ENCODE measurements around the gene CLNS1A.

CLNS1A gene

DNA sequence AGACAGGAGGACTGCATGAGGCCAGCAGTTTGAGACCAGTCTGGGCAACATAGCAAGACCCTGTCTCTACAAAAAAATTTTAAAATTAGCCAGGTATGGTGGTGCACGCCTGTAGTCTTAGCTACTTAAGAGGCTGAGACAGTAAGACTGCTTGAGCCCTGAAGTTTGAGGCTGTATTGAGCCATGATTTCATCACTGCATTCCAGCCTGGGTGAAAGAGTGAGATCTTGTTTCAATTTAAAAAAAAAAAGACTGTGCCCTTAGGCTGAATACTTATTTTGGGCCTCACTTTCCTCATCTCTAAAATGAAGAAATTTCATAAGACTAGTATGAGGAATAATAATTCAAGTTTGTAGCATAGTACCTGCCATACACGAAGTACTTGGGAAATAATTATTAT is 41.0 kb downstream of the CLNS1A start:
- Histone ChIP-seq H3K27ac (ENCODE audit: low read length) (no peak overlapping the region), H3F3A (ENCODE audit: insufficient read depth, low read length) (no peaks in the 10 kb centered on the region), H3K4me1 (ENCODE audit: low read length) (no peaks in the 10 kb centered on the region), H3K36me3 (replicated peaks; ENCODE audit: insufficient read depth, low read length) (no peaks in the 10 kb centered on the region), H3K9me2 (replicated peaks; ENCODE audit: insufficient read depth, low read length) (no peaks in the 10 kb centered on the region), H2AFZ (ENCODE audit: low read length) (no peak overlapping the region), H3K4me3 (ENCODE audit: low read length) (no peak overlapping the region), H3K27me3 (replicated peaks; ENCODE audit: insufficient read depth, low read length) (no peaks in the 10 kb centered on the region), H3K4me2 (ENCODE audit: low read depth, low read length) (no peak overlapping the region), H4K20me1 (ENCODE audit: insufficient read depth, low read length) (no peaks in the 10 kb centered on the region), H3K9ac (ENCODE audit: low read length) (no peak overlapping the region), H3K79me2 (ENCODE audit: low read length) (no peaks in the 10 kb centered on the region), H3K9me3 (replicated peaks; ENCODE audit: insufficient read depth, low read length) (no peaks in the 10 kb centered on the region)
- TF ChIP-seq EZH2 (optimal IDR thresholded peaks at IDR 0.05; ENCODE audit: low read depth, low read length), result no peak
- TF ChIP-seq, protein P1, sequence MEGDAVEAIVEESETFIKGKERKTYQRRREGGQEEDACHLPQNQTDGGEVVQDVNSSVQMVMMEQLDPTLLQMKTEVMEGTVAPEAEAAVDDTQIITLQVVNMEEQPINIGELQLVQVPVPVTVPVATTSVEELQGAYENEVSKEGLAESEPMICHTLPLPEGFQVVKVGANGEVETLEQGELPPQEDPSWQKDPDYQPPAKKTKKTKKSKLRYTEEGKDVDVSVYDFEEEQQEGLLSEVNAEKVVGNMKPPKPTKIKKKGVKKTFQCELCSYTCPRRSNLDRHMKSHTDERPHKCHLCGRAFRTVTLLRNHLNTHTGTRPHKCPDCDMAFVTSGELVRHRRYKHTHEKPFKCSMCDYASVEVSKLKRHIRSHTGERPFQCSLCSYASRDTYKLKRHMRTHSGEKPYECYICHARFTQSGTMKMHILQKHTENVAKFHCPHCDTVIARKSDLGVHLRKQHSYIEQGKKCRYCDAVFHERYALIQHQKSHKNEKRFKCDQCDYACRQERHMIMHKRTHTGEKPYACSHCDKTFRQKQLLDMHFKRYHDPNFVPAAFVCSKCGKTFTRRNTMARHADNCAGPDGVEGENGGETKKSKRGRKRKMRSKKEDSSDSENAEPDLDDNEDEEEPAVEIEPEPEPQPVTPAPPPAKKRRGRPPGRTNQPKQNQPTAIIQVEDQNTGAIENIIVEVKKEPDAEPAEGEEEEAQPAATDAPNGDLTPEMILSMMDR (IDR thresholded peaks at IDR 0.05; ENCODE audit: low read length), result no peak
- TF ChIP-seq EZH2phosphoT487 (IDR thresholded peaks at IDR 0.05; ENCODE audit: low read length), result no peak
- no peak for DNase-seq

DNA sequence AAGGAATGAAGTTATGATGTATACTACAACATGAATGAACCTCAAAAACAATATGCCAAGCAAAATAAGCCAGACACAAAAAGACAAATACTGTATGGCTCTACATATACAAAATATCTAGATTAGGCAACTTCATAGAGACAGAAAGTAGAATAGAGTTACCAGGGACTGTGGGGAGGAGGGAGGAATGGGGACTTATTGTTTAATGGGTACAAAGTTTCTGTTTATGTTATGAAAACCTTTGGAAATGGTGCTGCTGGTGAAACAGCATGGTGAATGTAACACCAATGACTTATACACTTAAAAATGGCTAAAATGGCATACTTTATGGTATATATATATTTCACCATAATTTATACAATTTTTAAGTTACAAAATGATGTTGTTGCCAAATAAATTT is 43.7 kb downstream of the CLNS1A start:
- Histone ChIP-seq H3K4me3 (ENCODE audit: low read length) (no peak overlapping the region), H3K4me2 (ENCODE audit: low read depth, low read length) (no peak overlapping the region), H3F3A (ENCODE audit: insufficient read depth, low read length) (peaks cover 10% of the 10 kb centered on the region), H3K27me3 (replicated peaks; ENCODE audit: insufficient read depth, low read length) (no peaks in the 10 kb centered on the region), H3K9me2 (replicated peaks; ENCODE audit: insufficient read depth, low read length) (no peaks in the 10 kb centered on the region), H4K20me1 (ENCODE audit: insufficient read depth, low read length) (no peaks in the 10 kb centered on the region), H3K9me3 (replicated peaks; ENCODE audit: insufficient read depth, low read length) (no peaks in the 10 kb centered on the region), H3K9ac (ENCODE audit: low read length) (no peak overlapping the region), H2AFZ (ENCODE audit: low read length) (no peak overlapping the region), H3K27ac (ENCODE audit: low read length) (no peak overlapping the region), H3K79me2 (ENCODE audit: low read length) (no peaks in the 10 kb centered on the region), H3K4me1 (ENCODE audit: low read length) (peaks cover 6% of the 10 kb centered on the region; the same call in 1 of the 2 replicates), H3K36me3 (replicated peaks; ENCODE audit: insufficient read depth, low read length) (no peaks in the 10 kb centered on the region)
- DNase-seq, result no peak
- TF ChIP-seq, protein P1 (IDR thresholded peaks at IDR 0.05; ENCODE audit: low read length), result no peak
- TF ChIP-seq EZH2phosphoT487 (IDR thresholded peaks at IDR 0.05; ENCODE audit: low read length) (no peak), EZH2 (optimal IDR thresholded peaks at IDR 0.05; ENCODE audit: low read depth, low read length) (no peak)

DNA sequence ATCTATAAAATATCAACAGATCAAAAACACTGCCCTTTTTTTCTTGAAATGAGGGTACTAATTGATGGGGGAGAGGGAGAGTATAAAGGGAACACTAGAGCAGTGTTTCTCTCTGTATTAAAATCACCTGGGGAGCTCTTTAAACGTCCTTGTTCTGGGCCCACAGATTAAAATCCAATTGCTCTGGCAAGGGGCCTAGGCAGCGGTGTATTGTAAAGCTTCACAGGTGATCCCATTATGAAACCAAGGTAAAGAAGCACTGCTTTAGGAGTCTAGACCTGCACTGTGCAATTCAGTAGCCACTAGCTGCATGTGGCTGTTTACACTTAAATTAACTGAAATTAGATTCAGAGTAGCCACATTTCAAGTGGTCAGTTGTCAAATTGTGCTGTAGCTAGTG is 44.9 kb downstream of the CLNS1A start:
- H3K4me3 ChIP-seq (ENCODE audit: low read length), result no peak overlapping the region
- H3K9me2 ChIP-seq (replicated peaks; ENCODE audit: insufficient read depth, low read length), result no peaks in the 10 kb centered on the region
- H3K4me2 ChIP-seq (ENCODE audit: low read depth, low read length), result no peak overlapping the region
- no peak overlapping the region for H3K27ac ChIP-seq (ENCODE audit: low read length)
- H3K4me1 ChIP-seq (ENCODE audit: low read length), result peaks cover 8% of the 10 kb centered on the region; the same call in 1 of the 2 replicates
- no peaks in the 10 kb centered on the region for H3K27me3 ChIP-seq (replicated peaks; ENCODE audit: insufficient read depth, low read length)
- no peaks in the 10 kb centered on the region for H3K9me3 ChIP-seq (replicated peaks; ENCODE audit: insufficient read depth, low read length)
- H4K20me1 ChIP-seq (ENCODE audit: insufficient read depth, low read length), result no peaks in the 10 kb centered on the region
- H3K9ac ChIP-seq (ENCODE audit: low read length), result no peak overlapping the region
- H3K79me2 ChIP-seq (ENCODE audit: low read length), result no peaks in the 10 kb centered on the region
- no peak for DNase-seq
- no peak overlapping the region for H2AFZ ChIP-seq (ENCODE audit: low read length)
- peaks cover 10% of the 10 kb centered on the region for H3F3A ChIP-seq (ENCODE audit: insufficient read depth, low read length)
- no peaks in the 10 kb centered on the region for H3K36me3 ChIP-seq (replicated peaks; ENCODE audit: insufficient read depth, low read length)
- no peak for TF ChIP-seq EZH2phosphoT487 (IDR thresholded peaks at IDR 0.05; ENCODE audit: low read length)
- TF ChIP-seq, protein P1 (IDR thresholded peaks at IDR 0.05; ENCODE audit: low read length), result no peak
- no peak for TF ChIP-seq EZH2 (optimal IDR thresholded peaks at IDR 0.05; ENCODE audit: low read depth, low read length)
